ENCODE results near the gene CBX6. TPM values are rescaled to one million over a fixed set of nuclear protein-coding genes. Genes with fewer than 3 reads are reported as not detected.

The CBX6 gene
- total and polyA plus RNA-seq, 2 of the 8 experiments (the other 6 are each of a cell fraction or from before 2014, with no cell fraction given) = 10.6 to 27.5 TPM

DNA sequence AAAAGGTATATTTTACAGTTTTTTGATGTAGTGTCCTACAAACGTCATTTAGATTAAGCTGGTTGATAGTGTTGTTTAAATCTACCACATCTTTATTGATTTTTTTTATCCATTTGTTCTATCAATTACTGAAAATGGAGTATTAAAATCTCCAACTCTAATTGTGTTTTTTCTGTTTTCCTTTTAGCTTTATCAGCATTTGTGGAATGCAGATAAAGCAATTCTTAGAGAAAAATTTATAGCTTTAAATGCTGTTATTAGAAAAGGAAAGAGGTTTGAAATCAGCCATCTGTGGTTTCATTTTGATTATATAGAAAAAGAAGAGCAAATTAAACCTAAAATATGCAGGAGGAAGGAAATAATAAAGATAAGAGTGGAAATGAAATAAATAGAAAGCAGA, 39.4 kb upstream of the CBX6 start:
- no peaks in the 10 kb centered on the region; a peak in 3 of 4 replicates for H3K9me3 ChIP-seq (ENCODE audit: insufficient read depth in 2 of 2, low read depth in 1 of 2, low read length in 1 of 2)
- no peak overlapping the region for H2AK5ac ChIP-seq (ENCODE audit: low read depth, low read length)
- no peak overlapping the region for H2BK12ac ChIP-seq (ENCODE audit: low read depth, low read length)
- ChIA-PET POLR2A (ENCODE audit: partially characterized antibody) (interaction anchor here (0.7 to 1.4 kb wide), 2 partner anchors 28 to 408 kb away, joined by 3 to 4 read pairs; partner anchors contain the start of gene RPL3), CTCF (ENCODE audit: partially characterized antibody) (no interaction called here)
- H3K4me1 ChIP-seq (replicated peaks in 1 of 4; ENCODE audit: control insufficient read depth in 3 of 4, insufficient read depth in 4 of 4, low read length in 3 of 4) = no peaks in the 10 kb centered on the region
- no peaks in the 10 kb centered on the region for H3K79me2 ChIP-seq (ENCODE audit: control insufficient read depth in 1 of 2, insufficient read depth in 2 of 2, low read length in 2 of 2)
- no peak overlapping the region for H3K56ac ChIP-seq (replicated peaks; ENCODE audit: insufficient read length, low read depth, low read length)
- H4K8ac ChIP-seq (ENCODE audit: extremely low read depth, insufficient read depth, low read length) = no peak overlapping the region
- no peak overlapping the region for H2BK20ac ChIP-seq (ENCODE audit: low read length)
- no peaks in the 10 kb centered on the region for H4K20me1 ChIP-seq (replicated peaks in 1 of 2; ENCODE audit: control insufficient read depth in 1 of 2, insufficient read depth in 2 of 2, low read length in 2 of 2)
- no peak overlapping the region for H4K91ac ChIP-seq (replicated peaks; ENCODE audit: insufficient read length, low read length)
- H2BK120ac ChIP-seq (replicated peaks; ENCODE audit: low read depth, low read length) = no peak overlapping the region
- H3K9ac ChIP-seq (replicated peaks in 1 of 4; ENCODE audit: extremely low read depth in 1 of 4, low read depth in 3 of 4, low read length in 3 of 4) = no peak overlapping the region
- no peaks in the 10 kb centered on the region; the same call in 1 of the 2 replicates for H3K23me2 ChIP-seq (ENCODE audit: low read depth, low read length)
- H3K36me3 ChIP-seq (ENCODE audit: control insufficient read depth in 2 of 4, insufficient read depth in 4 of 4, low read length in 3 of 4) = no peaks in the 10 kb centered on the region
- H3K23ac ChIP-seq (ENCODE audit: insufficient read length) = no peak overlapping the region
- no peak for DNase-seq (ENCODE audit: low read depth in 1 of 2, low spot score in 2 of 2)
- FAIRE-seq = no peak
- no peak overlapping the region for H3K4me2 ChIP-seq (ENCODE audit: insufficient read depth in 1 of 2, low read depth in 2 of 2, low read length in 2 of 2)
- no peak overlapping the region for H2AFZ ChIP-seq (ENCODE audit: low read length)
- no peak overlapping the region for H3K14ac ChIP-seq (ENCODE audit: insufficient read length)
- H3K4ac ChIP-seq (replicated peaks; ENCODE audit: insufficient read length, low read depth, low read length) = no peak overlapping the region
- H3K18ac ChIP-seq (ENCODE audit: extremely low read depth, low read length) = no peak overlapping the region
- 73% methylated on average over 1 of the region's 1 CpG; no CpG with 5 or more reads in 1 of the 2 experiments for WGBS, 2 experiments (ENCODE audit: extremely low coverage in 1 of 2, insufficient coverage in 1 of 2, insufficient read length in 1 of 2, insufficient replicate concordance in 2 of 2, low coverage in 1 of 2, low lambda C conversion rate in 2 of 2, missing lambda C conversion rate in 1 of 2)
- no peak overlapping the region for H2BK15ac ChIP-seq (ENCODE audit: low read length)
- H3K27ac ChIP-seq (ENCODE audit: low read depth, low read length) = no peak overlapping the region
- H3K4me3 ChIP-seq (ENCODE audit: extremely low read depth in 1 of 4, insufficient read depth in 2 of 4, low read depth in 3 of 4, low read length in 4 of 4) = no peak overlapping the region
- H3K79me1 ChIP-seq (ENCODE audit: low read depth, low read length) = no peaks in the 10 kb centered on the region
- no peak overlapping the region for H4K5ac ChIP-seq (ENCODE audit: insufficient read length, low read depth, low read length)
- no peaks in the 10 kb centered on the region for H3K27me3 ChIP-seq (replicated peaks in 1 of 4; ENCODE audit: control insufficient read depth in 3 of 4, extremely low read depth in 1 of 4, insufficient read depth in 3 of 4, low read length in 3 of 4)
- no peak overlapping the region for H2BK5ac ChIP-seq (ENCODE audit: low read depth, low read length)
- TF ChIP-seq GABPA (IDR thresholded peaks at IDR 0.05; ENCODE audit: borderline replicate concordance, insufficient read depth, low read length) (no peak), SIRT6 (IDR thresholded peaks at IDR 0.05; ENCODE audit: low read length) (no peak), SP1 (IDR thresholded peaks at IDR 0.05; ENCODE audit: low read depth, low read length) (no peak), PHF8 (conservative IDR thresholded peaks at IDR 0.05; ENCODE audit: low read depth, low read length) (no peak), TAF1 (IDR thresholded peaks at IDR 0.05; ENCODE audit: low read depth, low read length) (no peak), ASH2L (IDR thresholded peaks at IDR 0.05; ENCODE audit: low read length) (no peak), FOSL1 (IDR thresholded peaks at IDR 0.05; ENCODE audit: insufficient read depth, low read depth, low read length) (no peak), ZNF274 (IDR thresholded peaks at IDR 0.05; ENCODE audit: borderline replicate concordance, extremely low read depth, low read length) (no peak), JUN (IDR thresholded peaks at IDR 0.05; ENCODE audit: low read depth, low read length) (no peak), MAFK (IDR thresholded peaks at IDR 0.05; ENCODE audit: low read depth, low read length) (no peak), CREB1 (IDR thresholded peaks at IDR 0.05) (no peak), HDAC6 (IDR thresholded peaks at IDR 0.05; ENCODE audit: low read depth, low read length) (no peak), RFX5 (IDR thresholded peaks at IDR 0.05; ENCODE audit: borderline replicate concordance, low read depth, low read length) (no peak), CHD2 (IDR thresholded peaks at IDR 0.05; ENCODE audit: low read length) (no peak)
- TF ChIP-seq, protein P1, sequence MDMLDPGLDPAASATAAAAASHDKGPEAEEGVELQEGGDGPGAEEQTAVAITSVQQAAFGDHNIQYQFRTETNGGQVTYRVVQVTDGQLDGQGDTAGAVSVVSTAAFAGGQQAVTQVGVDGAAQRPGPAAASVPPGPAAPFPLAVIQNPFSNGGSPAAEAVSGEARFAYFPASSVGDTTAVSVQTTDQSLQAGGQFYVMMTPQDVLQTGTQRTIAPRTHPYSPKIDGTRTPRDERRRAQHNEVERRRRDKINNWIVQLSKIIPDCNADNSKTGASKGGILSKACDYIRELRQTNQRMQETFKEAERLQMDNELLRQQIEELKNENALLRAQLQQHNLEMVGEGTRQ (IDR thresholded peaks at IDR 0.05; ENCODE audit: low read length) = no peak
